Loucy (cell line): ENCODE measurements around the gene ZIC1.

Source experiments
- H2AFZ ChIP-seq: fragments of 200-600 bp; sonication (generic); 2 replicates; pipeline ENCODE4 v1.6.0; 2016; ENCODE audit warnings: antibody characterized with exemption, mild to moderate bottlenecking, low read length, moderate library complexity
- H3F3A ChIP-seq: fragments of 200-600 bp; 2 replicates; pipeline ENCODE4 v1.6.0; 2016; ENCODE audit warnings: antibody characterized with exemption, low read depth, mild to moderate bottlenecking
- H3K27me3 ChIP-seq: fragments of 200-600 bp; sonication (generic); 2 replicates; pipeline ENCODE4 v1.6.1; 2014; ENCODE audit warnings: low read length, mild to moderate bottlenecking; ENCODE audit not compliant: insufficient read depth, poor library complexity, severe bottlenecking
- H3K36me3 ChIP-seq: fragments of 200-600 bp; sonication (generic); 2 replicates; pipeline ENCODE4 v1.6.1; 2016; ENCODE audit warnings: low read length; ENCODE audit not compliant: insufficient read depth
- H3K4me1 ChIP-seq: fragments of 200-600 bp; sonication (generic); 2 replicates; pipeline ENCODE4 v1.5.1; 2014; ENCODE audit warnings: low read length, mild to moderate bottlenecking; ENCODE audit not compliant: insufficient read depth, poor library complexity, severe bottlenecking
- H3K4me2 ChIP-seq: fragments of 200-600 bp; sonication (generic); 2 replicates; pipeline ENCODE4 v1.6.0; 2014; ENCODE audit warnings: antibody characterized with exemption, low read length, low read depth, mild to moderate bottlenecking; ENCODE audit not compliant: poor library complexity, severe bottlenecking
- H3K4me3 ChIP-seq: fragments of 200-600 bp; sonication (generic); 2 replicates; pipeline ENCODE4 v1.5.1; 2014; ENCODE audit warnings: low read length, mild to moderate bottlenecking, mixed read lengths; ENCODE audit not compliant: poor library complexity, severe bottlenecking
- H3K79me2 ChIP-seq: fragments of 200-600 bp; sonication (generic); 2 replicates; pipeline ENCODE4 v1.6.1; 2014; ENCODE audit warnings: low read length; ENCODE audit not compliant: insufficient read depth
- H3K9ac ChIP-seq: fragments of 200-600 bp; sonication (generic); 2 replicates; pipeline ENCODE4 v1.6.0; 2014; ENCODE audit warnings: mild to moderate bottlenecking, low read depth, low read length, moderate library complexity; ENCODE audit not compliant: poor library complexity, severe bottlenecking
- H3K9me2 ChIP-seq: fragments of 200-600 bp; sonication (generic); replicated peaks from 2 replicates; pipeline ENCODE4 v1.6.1; 2016; ENCODE audit warnings: low read depth, low read length, mixed read lengths
- H3K9me3 ChIP-seq: fragments of 200-600 bp; sonication (generic); 2 replicates; pipeline ENCODE4 v1.6.1; 2014; ENCODE audit warnings: mild to moderate bottlenecking, antibody characterized with exemption, low read length, low read depth; ENCODE audit not compliant: insufficient read depth
- H4K20me1 ChIP-seq: fragments of 200-600 bp; sonication (generic); 2 replicates; pipeline ENCODE4 v1.6.0; 2014; ENCODE audit warnings: antibody characterized with exemption, low read length, mild to moderate bottlenecking; ENCODE audit not compliant: insufficient read depth, poor library complexity, severe bottlenecking
- EZH2phosphoT487 ChIP-seq: fragments of 200-600 bp; IDR thresholded peaks from 2 replicates; pipeline ENCODE4 v1.6.1; 2018; ENCODE audit warnings: antibody characterized with exemption, mild to moderate bottlenecking, moderate library complexity, borderline replicate concordance
- TF ChIP-seq, protein P1 (sequence below): fragments of 200-600 bp; sonication (generic); conservative IDR thresholded peaks from 2 replicates; pipeline ENCODE4 v1.5.1; 2014; ENCODE audit warnings: mild to moderate bottlenecking, antibody characterized with exemption, low read length

ZIC1 gene

DNA sequence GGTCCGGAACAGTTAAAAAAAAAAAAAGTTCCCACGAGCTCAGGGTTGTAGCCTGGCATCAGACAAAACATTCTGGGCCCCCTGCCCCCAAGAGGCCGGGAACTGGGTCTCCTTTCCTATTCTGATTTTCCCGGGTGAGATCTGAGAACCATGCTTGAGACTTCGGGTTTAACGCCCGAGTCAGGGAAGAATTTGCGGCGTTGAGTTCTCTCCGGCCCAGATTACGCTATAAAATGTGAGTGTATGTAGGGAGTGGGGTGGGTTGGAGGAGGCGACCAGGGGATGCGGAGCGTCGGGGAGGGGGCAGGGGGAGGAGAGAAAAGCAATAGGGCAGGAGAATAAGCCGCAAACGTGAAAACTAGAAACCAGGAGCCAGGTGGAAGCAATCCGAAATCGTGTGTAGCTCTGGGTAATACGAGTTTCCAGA is 2.7 kb downstream of the ZIC1 start:
- no peak overlapping the region for H2AFZ ChIP-seq
- H3K9me2 ChIP-seq = no peaks in the 10 kb centered on the region
- no peaks in the 10 kb centered on the region for H4K20me1 ChIP-seq
- no peak overlapping the region for H3K4me2 ChIP-seq
- no peaks in the 10 kb centered on the region for H3K36me3 ChIP-seq
- H3F3A ChIP-seq = no peaks in the 10 kb centered on the region
- H3K4me1 ChIP-seq = peaks cover under 1% of the 10 kb centered on the region
- peaks cover 4% of the 10 kb centered on the region for H3K27me3 ChIP-seq
- no peak overlapping the region for H3K9ac ChIP-seq
- H3K79me2 ChIP-seq = no peaks in the 10 kb centered on the region
- H3K9me3 ChIP-seq = no peaks in the 10 kb centered on the region
- TF ChIP-seq, protein P1, sequence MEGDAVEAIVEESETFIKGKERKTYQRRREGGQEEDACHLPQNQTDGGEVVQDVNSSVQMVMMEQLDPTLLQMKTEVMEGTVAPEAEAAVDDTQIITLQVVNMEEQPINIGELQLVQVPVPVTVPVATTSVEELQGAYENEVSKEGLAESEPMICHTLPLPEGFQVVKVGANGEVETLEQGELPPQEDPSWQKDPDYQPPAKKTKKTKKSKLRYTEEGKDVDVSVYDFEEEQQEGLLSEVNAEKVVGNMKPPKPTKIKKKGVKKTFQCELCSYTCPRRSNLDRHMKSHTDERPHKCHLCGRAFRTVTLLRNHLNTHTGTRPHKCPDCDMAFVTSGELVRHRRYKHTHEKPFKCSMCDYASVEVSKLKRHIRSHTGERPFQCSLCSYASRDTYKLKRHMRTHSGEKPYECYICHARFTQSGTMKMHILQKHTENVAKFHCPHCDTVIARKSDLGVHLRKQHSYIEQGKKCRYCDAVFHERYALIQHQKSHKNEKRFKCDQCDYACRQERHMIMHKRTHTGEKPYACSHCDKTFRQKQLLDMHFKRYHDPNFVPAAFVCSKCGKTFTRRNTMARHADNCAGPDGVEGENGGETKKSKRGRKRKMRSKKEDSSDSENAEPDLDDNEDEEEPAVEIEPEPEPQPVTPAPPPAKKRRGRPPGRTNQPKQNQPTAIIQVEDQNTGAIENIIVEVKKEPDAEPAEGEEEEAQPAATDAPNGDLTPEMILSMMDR = no peak
- TF ChIP-seq EZH2phosphoT487 = no peak
- no peak overlapping the region for H3K4me3 ChIP-seq

DNA sequence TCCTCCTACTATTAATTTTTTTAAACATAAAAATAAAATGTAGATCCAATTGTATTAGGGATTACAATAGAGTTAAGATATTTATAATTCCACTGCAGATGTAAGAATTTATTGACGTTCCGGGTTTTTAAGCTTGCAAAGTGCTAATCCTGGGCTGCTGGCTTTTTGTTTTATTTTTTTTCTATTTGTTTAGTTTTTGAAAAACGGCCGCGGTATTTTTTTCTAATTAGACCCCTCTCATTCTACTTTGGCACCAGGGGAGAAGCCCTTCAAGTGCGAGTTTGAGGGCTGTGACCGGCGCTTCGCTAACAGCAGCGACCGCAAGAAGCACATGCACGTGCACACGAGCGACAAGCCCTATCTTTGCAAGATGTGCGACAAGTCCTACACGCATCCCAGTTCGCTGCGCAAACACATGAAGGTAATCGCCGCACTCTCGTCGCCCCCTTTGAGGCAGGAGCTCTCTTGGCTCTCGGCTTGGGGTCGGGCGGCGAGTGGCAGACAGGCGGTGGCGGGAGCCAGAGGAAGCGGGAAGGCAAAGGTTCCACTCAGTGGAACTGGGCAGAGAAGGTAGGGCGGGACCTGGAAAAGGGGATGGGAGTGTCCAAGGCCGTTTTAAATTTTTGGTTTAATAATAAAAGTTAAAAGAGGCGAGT is 3.2 kb downstream of the ZIC1 start:
- Histone ChIP-seq H2AFZ (no peak overlapping the region), H4K20me1 (no peaks in the 10 kb centered on the region), H3K4me3 (no peak overlapping the region), H3K9me2 (no peaks in the 10 kb centered on the region), H3F3A (no peaks in the 10 kb centered on the region), H3K9me3 (no peaks in the 10 kb centered on the region), H3K9ac (no peak overlapping the region), H3K4me2 (no peak overlapping the region), H3K79me2 (no peaks in the 10 kb centered on the region), H3K27me3 (no peaks in the 10 kb centered on the region), H3K4me1 (no peaks in the 10 kb centered on the region), H3K36me3 (no peaks in the 10 kb centered on the region)
- TF ChIP-seq EZH2phosphoT487 = no peak
- TF ChIP-seq, protein P1 = no peak

DNA sequence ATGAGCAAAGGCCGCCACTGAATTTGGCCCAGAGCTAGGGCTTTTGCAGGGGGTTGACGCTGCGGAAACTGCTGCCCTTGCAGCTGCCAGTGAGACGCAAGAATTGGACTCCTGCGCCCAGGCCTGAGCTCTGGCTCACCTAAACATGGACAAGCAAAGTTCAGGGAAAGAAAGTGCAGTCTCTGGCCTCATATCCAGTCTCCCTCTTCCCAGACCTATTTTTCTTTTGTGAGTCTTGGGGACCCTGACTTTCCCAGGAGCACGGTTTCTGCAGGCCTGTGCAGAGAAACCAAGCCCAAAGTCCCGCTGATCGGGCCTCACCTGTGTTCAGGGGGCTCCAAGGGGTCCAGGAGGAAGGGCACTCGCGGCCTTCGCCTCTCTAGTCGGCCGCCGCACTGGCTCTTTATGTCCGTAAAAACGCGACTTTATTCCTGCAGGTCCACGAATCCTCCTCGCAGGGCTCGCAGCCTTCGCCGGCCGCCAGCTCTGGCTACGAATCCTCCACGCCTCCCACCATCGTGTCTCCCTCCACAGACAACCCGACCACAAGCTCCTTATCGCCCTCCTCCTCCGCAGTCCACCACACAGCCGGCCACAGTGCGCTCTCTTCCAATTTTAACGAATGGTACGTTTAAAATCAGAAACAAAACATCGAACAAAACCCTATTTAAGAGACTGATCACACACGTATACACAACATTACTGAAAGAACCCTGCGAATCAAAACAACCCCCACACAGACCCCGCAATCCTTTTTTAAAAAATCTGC is 3.9 kb downstream of the ZIC1 start:
- H4K20me1 ChIP-seq = no peaks in the 10 kb centered on the region
- no peak for TF ChIP-seq EZH2phosphoT487
- TF ChIP-seq, protein P1 = no peak
- H3K9me2 ChIP-seq = no peaks in the 10 kb centered on the region
- H2AFZ ChIP-seq = no peak overlapping the region
- no peak overlapping the region for H3K4me3 ChIP-seq
- H3K27me3 ChIP-seq = no peaks in the 10 kb centered on the region
- H3K9me3 ChIP-seq = no peaks in the 10 kb centered on the region
- no peak overlapping the region for H3K9ac ChIP-seq
- no peak overlapping the region for H3K4me2 ChIP-seq
- no peaks in the 10 kb centered on the region for H3K79me2 ChIP-seq
- no peaks in the 10 kb centered on the region for H3K4me1 ChIP-seq
- H3F3A ChIP-seq = no peaks in the 10 kb centered on the region
- no peaks in the 10 kb centered on the region for H3K36me3 ChIP-seq
